Caco-2 (cell line): ENCODE results near the gene PELO. TPM values are rescaled to one million over a fixed set of nuclear protein-coding genes. Genes with fewer than 3 reads are reported as not detected.

ENCODE experiments used
- BruUV-seq: library from RNA; stranded (reverse); fragments of 400-500 nt; replicated peaks from 2 replicates; lab custom pipeline; 2021; lab: Mats Ljungman, UMichigan
- CTCF ChIA-PET: fragments of 300-600 bp; sonication (Branson Sonifier 250); formaldehyde crosslinking; loops from one replicate; lab custom pipeline; 2022; ENCODE audit warnings: antibody characterized with exemption; lab: Charles Lee
- POLR2A ChIA-PET: fragments of 300-600 bp; sonication (Branson Sonifier 250); formaldehyde crosslinking; loops from one replicate; lab custom pipeline; 2022; ENCODE audit warnings: antibody characterized with exemption; lab: Charles Lee
- DNase-seq, 2 experiments: peaks; one replicate each; pipeline versions ENCODE4 v3.0.0 to v3.0.0-alpha.2; 2020 to 2022
- H3K27me3 ChIP-seq: replicated peaks from 2 replicates; pipeline ENCODE4 v1.6.0; 2011; ENCODE audit warnings: low read length; ENCODE audit not compliant: control insufficient read depth, insufficient read depth
- H3K36me3 ChIP-seq: 2 replicates; pipeline ENCODE4 v1.5.1; 2011; ENCODE audit warnings: low read length; ENCODE audit not compliant: control insufficient read depth, insufficient read depth
- H3K4me1 ChIP-seq: fragments of 250-450 bp; sonication (Bioruptor Pico); 2 replicates; pipeline ENCODE4 v1.5.1; 2020; ENCODE audit warnings: mild to moderate bottlenecking
- H3K4me3 ChIP-seq: 2 replicates; pipeline ENCODE4 v1.5.1; 2011; ENCODE audit warnings: low read depth, mild to moderate bottlenecking, control low read depth, low read length
- H3K9me3 ChIP-seq: fragments of 250-450 bp; sonication (Bioruptor Pico); 2 replicates; pipeline ENCODE4 v1.5.1; 2020; ENCODE audit warnings: mild to moderate bottlenecking, moderate library complexity
- H3K27ac Mint-ChIP-seq: one replicate; pipeline ENCODE4 v1.8.0; 2022; ENCODE audit warnings: mixed read lengths; ENCODE audit not compliant: unreplicated experiment
- H3K27me3 Mint-ChIP-seq: one replicate; pipeline ENCODE4 v1.8.0; 2022; ENCODE audit warnings: mixed read lengths; ENCODE audit not compliant: insufficient read depth, unreplicated experiment
- H3K36me3 Mint-ChIP-seq: one replicate; pipeline ENCODE4 v1.8.0; 2022; ENCODE audit warnings: mild to moderate bottlenecking, mixed read lengths; ENCODE audit not compliant: insufficient read depth, unreplicated experiment
- H3K4me1 Mint-ChIP-seq: one replicate; pipeline ENCODE4 v1.8.0; 2022; ENCODE audit warnings: low read depth, mixed read lengths; ENCODE audit not compliant: unreplicated experiment
- H3K4me3 Mint-ChIP-seq: one replicate; pipeline ENCODE4 v1.8.0; 2022; ENCODE audit warnings: mild to moderate bottlenecking, moderate library complexity, mixed read lengths; ENCODE audit not compliant: unreplicated experiment
- H3K9me3 Mint-ChIP-seq: one replicate; pipeline ENCODE4 v1.8.0; 2022; ENCODE audit warnings: mixed read lengths; ENCODE audit not compliant: unreplicated experiment
- intact Hi-C: fragments of 100-400 bp; cut with micrococcal nuclease; formaldehyde crosslinking; loops from one replicate; pipeline ENCODE4 v1.10.0; 2022; ENCODE audit not compliant: unreplicated experiment
- total RNA-seq: library from RNA; stranded (reverse); gene quantifications from 2 replicates; pipeline ENCODE4 v1.2.3, GENCODE V29; 2022
- TF ChIP-seq, protein P1 (sequence below), 2 experiments: fragments of 200-600 bp in 1 of 2; IDR thresholded peaks; 1 replicate in 1 of 2; 2 replicates in 1 of 2; pipeline versions ENCODE4 v1.5.1 to v1.8.0; 2011 to 2022; ENCODE audit warnings: antibody characterized with exemption in 1 of 2, control low read depth in 1 of 2, inconsistent platforms in 1 of 2, low read depth in 1 of 2, low read length in 1 of 2, mild to moderate bottlenecking in 1 of 2, moderate library complexity in 1 of 2; ENCODE audit not compliant: insufficient read depth in 1 of 2, severe bottlenecking in 1 of 2, unreplicated experiment in 1 of 2

Gene PELO
- total RNA-seq, 1 experiment from 2014 or later, result 25.9 TPM

DNA sequence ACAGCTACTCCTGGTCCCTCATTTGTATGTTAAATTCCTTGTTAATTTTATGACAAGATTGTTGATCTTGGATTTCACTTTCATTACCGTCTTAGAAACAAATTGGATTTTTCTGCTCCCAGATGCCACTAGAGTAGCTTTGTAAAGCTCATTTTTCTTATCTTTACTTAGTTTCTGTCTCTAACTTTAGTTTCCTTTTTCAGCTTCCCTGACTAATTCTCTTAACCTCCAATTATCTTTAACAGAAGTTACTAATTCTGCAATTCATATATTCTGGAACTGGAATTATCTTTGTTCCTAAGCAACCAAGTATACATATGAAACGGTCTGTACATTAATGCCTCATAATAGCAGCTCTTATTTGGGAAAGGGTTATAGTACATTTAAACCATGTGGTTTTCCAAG is 16.7 kb downstream of the PELO start:
- Mint-ChIP-seq H3K9me3 (no peaks in the 10 kb centered on the region), H3K27me3 (no peaks in the 10 kb centered on the region), H3K27ac (no peak overlapping the region), H3K4me1 (peaks cover 11% of the 10 kb centered on the region), H3K36me3 (peaks cover 35% of the 10 kb centered on the region), H3K4me3 (no peak overlapping the region)
- POLR2A ChIA-PET, result no interaction called here
- peaks cover 19% of the 10 kb centered on the region for H3K4me1 ChIP-seq
- no peak overlapping the region for H3K4me3 ChIP-seq
- no peaks in the 10 kb centered on the region for H3K36me3 ChIP-seq
- intact Hi-C loops, result no loop called here
- no TSS peak for BruUV-seq
- TF ChIP-seq, protein P1, sequence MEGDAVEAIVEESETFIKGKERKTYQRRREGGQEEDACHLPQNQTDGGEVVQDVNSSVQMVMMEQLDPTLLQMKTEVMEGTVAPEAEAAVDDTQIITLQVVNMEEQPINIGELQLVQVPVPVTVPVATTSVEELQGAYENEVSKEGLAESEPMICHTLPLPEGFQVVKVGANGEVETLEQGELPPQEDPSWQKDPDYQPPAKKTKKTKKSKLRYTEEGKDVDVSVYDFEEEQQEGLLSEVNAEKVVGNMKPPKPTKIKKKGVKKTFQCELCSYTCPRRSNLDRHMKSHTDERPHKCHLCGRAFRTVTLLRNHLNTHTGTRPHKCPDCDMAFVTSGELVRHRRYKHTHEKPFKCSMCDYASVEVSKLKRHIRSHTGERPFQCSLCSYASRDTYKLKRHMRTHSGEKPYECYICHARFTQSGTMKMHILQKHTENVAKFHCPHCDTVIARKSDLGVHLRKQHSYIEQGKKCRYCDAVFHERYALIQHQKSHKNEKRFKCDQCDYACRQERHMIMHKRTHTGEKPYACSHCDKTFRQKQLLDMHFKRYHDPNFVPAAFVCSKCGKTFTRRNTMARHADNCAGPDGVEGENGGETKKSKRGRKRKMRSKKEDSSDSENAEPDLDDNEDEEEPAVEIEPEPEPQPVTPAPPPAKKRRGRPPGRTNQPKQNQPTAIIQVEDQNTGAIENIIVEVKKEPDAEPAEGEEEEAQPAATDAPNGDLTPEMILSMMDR (IDR thresholded peaks at IDR 0.05; ENCODE audit: insufficient read depth in 1 of 2, low read depth in 1 of 2, low read length in 1 of 2, severe bottlenecking in 1 of 2, unreplicated experiment in 1 of 2), result no peak
- DNase-seq, result no peak
- CTCF ChIA-PET, result interaction anchor here (1.3 kb wide), 1 partner anchor 111 kb away, joined by 4 read pairs; no protein-coding TSS in a partner anchor
- H3K27me3 ChIP-seq, result no peaks in the 10 kb centered on the region
- no peaks in the 10 kb centered on the region for H3K9me3 ChIP-seq

DNA sequence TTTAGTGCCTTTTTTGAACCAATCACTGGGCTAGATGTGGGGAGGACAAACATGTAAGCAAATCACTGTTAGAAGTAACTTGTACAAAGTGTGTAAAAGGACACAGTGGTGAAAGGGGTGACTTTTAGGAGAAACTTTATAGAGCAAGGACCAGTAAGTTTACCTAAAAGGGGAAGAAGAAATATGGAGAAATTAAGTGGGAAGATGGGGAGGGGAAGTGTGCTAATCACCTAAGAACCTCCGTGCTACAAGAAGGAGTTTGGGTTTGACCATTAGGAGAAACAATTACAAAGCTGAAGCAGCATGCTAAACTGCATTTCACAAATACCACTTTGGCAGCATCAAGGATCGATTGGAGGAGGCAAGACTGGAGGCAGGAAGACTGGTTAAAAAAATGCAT is 17.3 kb downstream of the PELO start:
- TF ChIP-seq, protein P1 (IDR thresholded peaks at IDR 0.05; ENCODE audit: insufficient read depth in 1 of 2, low read depth in 1 of 2, low read length in 1 of 2, severe bottlenecking in 1 of 2, unreplicated experiment in 1 of 2), result no peak
- Mint-ChIP-seq H3K4me1 (peaks cover 11% of the 10 kb centered on the region), H3K27ac (no peak overlapping the region), H3K9me3 (no peaks in the 10 kb centered on the region), H3K36me3 (peaks cover 30% of the 10 kb centered on the region), H3K27me3 (no peaks in the 10 kb centered on the region), H3K4me3 (no peak overlapping the region)
- DNase-seq, result no peak
- H3K9me3 ChIP-seq, result no peaks in the 10 kb centered on the region
- BruUV-seq, result no TSS peak
- intact Hi-C loops, result no loop called here
- H3K36me3 ChIP-seq, result no peaks in the 10 kb centered on the region
- H3K27me3 ChIP-seq, result no peaks in the 10 kb centered on the region
- POLR2A ChIA-PET, result no interaction called here
- H3K4me1 ChIP-seq, result peaks cover 24% of the 10 kb centered on the region
- no peak overlapping the region for H3K4me3 ChIP-seq
- CTCF ChIA-PET, result no interaction called here

DNA sequence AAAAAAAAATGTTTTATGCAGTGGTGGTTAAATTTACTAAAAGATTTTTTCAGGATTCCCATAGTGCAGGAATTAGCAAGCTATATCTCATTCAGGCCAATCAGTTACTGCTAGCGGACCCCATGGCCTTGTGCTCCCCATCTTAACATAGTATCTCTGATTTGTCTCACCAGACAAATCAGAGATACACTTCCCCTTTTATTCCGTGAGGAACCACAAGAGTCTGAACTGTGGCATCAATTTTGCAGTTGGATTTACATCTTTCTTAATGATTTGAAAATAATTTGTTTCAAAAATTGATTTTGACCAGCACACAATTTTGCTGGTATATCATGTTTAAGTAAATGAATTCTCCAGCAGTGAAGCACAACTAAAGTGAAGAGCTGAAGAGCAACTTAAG is 17.9 kb downstream of the PELO start:
- peaks cover 16% of the 10 kb centered on the region for H3K4me1 Mint-ChIP-seq
- no peak overlapping the region for H3K27ac Mint-ChIP-seq
- ChIA-PET CTCF (no interaction called here), POLR2A (no interaction called here)
- H3K27me3 Mint-ChIP-seq, result no peaks in the 10 kb centered on the region
- H3K4me1 ChIP-seq, result peaks cover 24% of the 10 kb centered on the region
- H3K4me3 ChIP-seq, result no peak overlapping the region
- DNase-seq, result no peak
- H3K9me3 ChIP-seq, result no peaks in the 10 kb centered on the region
- intact Hi-C loops, result no loop called here
- no peaks in the 10 kb centered on the region for H3K36me3 ChIP-seq
- TF ChIP-seq, protein P1 (IDR thresholded peaks at IDR 0.05; ENCODE audit: insufficient read depth in 1 of 2, low read depth in 1 of 2, low read length in 1 of 2, severe bottlenecking in 1 of 2, unreplicated experiment in 1 of 2), result no peak
- BruUV-seq, result no TSS peak
- peaks cover 25% of the 10 kb centered on the region for H3K36me3 Mint-ChIP-seq
- no peaks in the 10 kb centered on the region for H3K9me3 Mint-ChIP-seq
- H3K27me3 ChIP-seq, result no peaks in the 10 kb centered on the region
- H3K4me3 Mint-ChIP-seq, result no peak overlapping the region
